ENCODE data around the gene SKI. TPM values are rescaled to one million over a fixed set of nuclear protein-coding genes. Genes with fewer than 3 reads are reported as not detected.

The SKI gene
- total RNA-seq, 1 experiment from 2014 or later, result 28.3 TPM

DNA sequence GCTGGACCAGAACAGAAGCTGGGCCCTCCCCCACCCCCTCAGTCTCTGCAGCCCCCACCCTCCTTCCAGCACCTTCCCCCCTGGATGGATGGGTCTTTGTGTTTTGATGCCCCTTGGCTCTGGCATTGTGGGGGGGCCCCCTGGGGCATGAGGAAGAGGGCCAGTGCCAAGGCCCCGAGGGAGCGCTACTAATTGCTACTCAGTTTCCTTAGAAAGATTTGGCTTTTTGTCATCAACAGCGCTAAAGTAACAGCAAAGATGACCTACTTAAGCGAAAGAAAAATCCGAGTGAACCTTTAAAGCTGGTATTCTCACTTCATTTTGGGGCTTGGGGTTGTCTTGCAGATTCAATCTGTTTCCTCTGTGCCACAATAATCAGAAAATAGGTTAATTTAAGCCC is 63.5 kb downstream of the SKI start:
- Histone ChIP-seq H3F3A (ENCODE audit: low read length, unreplicated experiment) (no peaks in the 10 kb centered on the region), H3K27ac (ENCODE audit: low read length) (no peak overlapping the region), H3K4me2 (ENCODE audit: low read length) (no peak overlapping the region), H3K27me3 (ENCODE audit: low read length) (no peaks in the 10 kb centered on the region), H3K9ac (ENCODE audit: low read length) (no peak overlapping the region), H3K9me3 (ENCODE audit: low read length) (no peaks in the 10 kb centered on the region), H3K79me2 (ENCODE audit: low read length) (peaks cover 98% of the 10 kb centered on the region), H4K20me1 (ENCODE audit: low read length) (peaks cover 45% of the 10 kb centered on the region), H3K4me1 (ENCODE audit: insufficient read depth, low read length) (no peaks in the 10 kb centered on the region), H3K9me2 (replicated peaks; ENCODE audit: low read length) (no peaks in the 10 kb centered on the region), H2AFZ (ENCODE audit: low read length) (no peak overlapping the region), H3K4me3 (ENCODE audit: low read length) (no peak overlapping the region), H3K36me3 (ENCODE audit: low read depth, low read length) (no peaks in the 10 kb centered on the region)
- TF ChIP-seq EZH2 (IDR thresholded peaks at IDR 0.05; ENCODE audit: low read length, unreplicated experiment) (no peak), EZH2phosphoT487 (IDR thresholded peaks at IDR 0.05; ENCODE audit: borderline replicate concordance, low read length) (no peak)
- TF ChIP-seq, protein P1, sequence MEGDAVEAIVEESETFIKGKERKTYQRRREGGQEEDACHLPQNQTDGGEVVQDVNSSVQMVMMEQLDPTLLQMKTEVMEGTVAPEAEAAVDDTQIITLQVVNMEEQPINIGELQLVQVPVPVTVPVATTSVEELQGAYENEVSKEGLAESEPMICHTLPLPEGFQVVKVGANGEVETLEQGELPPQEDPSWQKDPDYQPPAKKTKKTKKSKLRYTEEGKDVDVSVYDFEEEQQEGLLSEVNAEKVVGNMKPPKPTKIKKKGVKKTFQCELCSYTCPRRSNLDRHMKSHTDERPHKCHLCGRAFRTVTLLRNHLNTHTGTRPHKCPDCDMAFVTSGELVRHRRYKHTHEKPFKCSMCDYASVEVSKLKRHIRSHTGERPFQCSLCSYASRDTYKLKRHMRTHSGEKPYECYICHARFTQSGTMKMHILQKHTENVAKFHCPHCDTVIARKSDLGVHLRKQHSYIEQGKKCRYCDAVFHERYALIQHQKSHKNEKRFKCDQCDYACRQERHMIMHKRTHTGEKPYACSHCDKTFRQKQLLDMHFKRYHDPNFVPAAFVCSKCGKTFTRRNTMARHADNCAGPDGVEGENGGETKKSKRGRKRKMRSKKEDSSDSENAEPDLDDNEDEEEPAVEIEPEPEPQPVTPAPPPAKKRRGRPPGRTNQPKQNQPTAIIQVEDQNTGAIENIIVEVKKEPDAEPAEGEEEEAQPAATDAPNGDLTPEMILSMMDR (conservative IDR thresholded peaks at IDR 0.05; ENCODE audit: low read depth, low read length), result no peak
- ChIA-PET CTCF (no interaction called here), POLR2A (ENCODE audit: unreplicated experiment) (no interaction called here)
- DNase-seq (no peak), ATAC-seq (no peak)
- intact Hi-C loops (cut with micrococcal nuclease), result no loop called here
- no TSS peak for BruUV-seq (replicated peaks)

GRCh38 chr1:2292725-2293450 is 64.8 kb downstream of the SKI start:
- CTCF ChIA-PET, result no interaction called here
- Histone ChIP-seq H3K27me3 (ENCODE audit: low read length) (no peaks in the 10 kb centered on the region), H3K79me2 (ENCODE audit: low read length) (peaks cover 98% of the 10 kb centered on the region), H3K9me2 (replicated peaks; ENCODE audit: low read length) (no peaks in the 10 kb centered on the region), H3K4me1 (ENCODE audit: insufficient read depth, low read length) (no peaks in the 10 kb centered on the region), H3K9me3 (ENCODE audit: low read length) (no peaks in the 10 kb centered on the region), H3F3A (ENCODE audit: low read length, unreplicated experiment) (no peaks in the 10 kb centered on the region), H3K27ac (ENCODE audit: low read length) (no peak overlapping the region), H3K36me3 (ENCODE audit: low read depth, low read length) (no peaks in the 10 kb centered on the region), H3K4me3 (ENCODE audit: low read length) (no peak overlapping the region), H3K9ac (ENCODE audit: low read length) (no peak overlapping the region), H4K20me1 (ENCODE audit: low read length) (peaks cover 53% of the 10 kb centered on the region), H3K4me2 (ENCODE audit: low read length) (no peak overlapping the region), H2AFZ (ENCODE audit: low read length) (no peak overlapping the region)
- DNase-seq (no peak), ATAC-seq (no peak)
- no peak for TF ChIP-seq EZH2phosphoT487 (IDR thresholded peaks at IDR 0.05; ENCODE audit: borderline replicate concordance, low read length)
- TF ChIP-seq, protein P1 (conservative IDR thresholded peaks at IDR 0.05; ENCODE audit: low read depth, low read length), result no peak
- TF ChIP-seq EZH2 (IDR thresholded peaks at IDR 0.05; ENCODE audit: low read length, unreplicated experiment), result no peak
- intact Hi-C loops (cut with micrococcal nuclease), result no loop called here
- no TSS peak for BruUV-seq (replicated peaks)
- POLR2A ChIA-PET (ENCODE audit: unreplicated experiment), result no interaction called here

DNA sequence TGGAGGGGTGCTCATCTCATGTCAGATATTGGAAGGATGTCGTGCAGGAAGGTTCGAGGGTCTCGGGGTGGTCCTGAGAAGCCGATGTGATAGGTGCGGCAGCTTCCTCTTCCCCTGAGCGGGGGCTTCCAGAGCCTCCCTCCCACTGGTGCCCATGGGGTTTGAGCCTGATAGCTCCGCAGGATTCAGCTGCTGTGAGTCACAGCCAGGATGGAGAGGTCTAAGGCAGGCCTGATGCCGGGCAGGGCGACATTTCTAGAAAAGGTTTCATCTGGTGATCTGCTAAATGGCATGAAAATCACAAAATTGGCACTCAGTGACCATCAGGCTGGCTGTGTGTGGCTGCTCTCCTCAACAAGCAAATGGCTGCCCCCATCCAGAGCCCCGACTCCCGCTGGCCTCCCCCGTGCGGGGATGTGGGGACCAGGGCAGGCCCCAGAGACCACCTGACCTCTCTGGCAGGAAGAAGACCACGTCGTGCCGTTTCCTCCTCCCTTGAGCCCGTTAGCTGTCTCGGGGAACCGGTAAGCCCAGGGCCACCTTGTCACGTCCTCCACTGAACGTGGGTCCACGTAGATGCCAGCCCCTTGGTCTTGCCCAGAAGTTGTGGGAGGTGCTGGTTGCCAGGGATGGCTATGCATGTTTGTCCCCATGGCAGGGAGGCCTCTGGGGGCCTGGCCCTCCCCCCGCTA is 66.1 kb downstream of the SKI start:
- intact Hi-C loops (cut with micrococcal nuclease), result no loop called here
- H3F3A ChIP-seq (ENCODE audit: low read length, unreplicated experiment), result no peaks in the 10 kb centered on the region
- TF ChIP-seq EZH2phosphoT487 (IDR thresholded peaks at IDR 0.05; ENCODE audit: borderline replicate concordance, low read length) (no peak), EZH2 (IDR thresholded peaks at IDR 0.05; ENCODE audit: low read length, unreplicated experiment) (no peak)
- no peak overlapping the region for H3K4me2 ChIP-seq (ENCODE audit: low read length)
- BruUV-seq (replicated peaks), result no TSS peak
- H3K79me2 ChIP-seq (ENCODE audit: low read length), result peaks cover 98% of the 10 kb centered on the region
- no peak overlapping the region for H3K27ac ChIP-seq (ENCODE audit: low read length)
- ChIA-PET CTCF (no interaction called here), POLR2A (ENCODE audit: unreplicated experiment) (no interaction called here)
- no peaks in the 10 kb centered on the region for H3K36me3 ChIP-seq (ENCODE audit: low read depth, low read length)
- no peaks in the 10 kb centered on the region for H3K27me3 ChIP-seq (ENCODE audit: low read length)
- H3K9ac ChIP-seq (ENCODE audit: low read length), result no peak overlapping the region
- H3K4me1 ChIP-seq (ENCODE audit: insufficient read depth, low read length), result no peaks in the 10 kb centered on the region
- H3K4me3 ChIP-seq (ENCODE audit: low read length), result no peak overlapping the region
- no peak for DNase-seq
- H2AFZ ChIP-seq (ENCODE audit: low read length), result no peak overlapping the region
- peaks cover 55% of the 10 kb centered on the region for H4K20me1 ChIP-seq (ENCODE audit: low read length)
- no peak for ATAC-seq
- no peaks in the 10 kb centered on the region for H3K9me2 ChIP-seq (replicated peaks; ENCODE audit: low read length)
- no peaks in the 10 kb centered on the region for H3K9me3 ChIP-seq (ENCODE audit: low read length)
